Transverse colon (tissue), 4 donors: Measurements from ENCODE around the gene NRG2.

Experiments
- POLR2A ChIP-seq: fragments of 450-650 bp; IDR thresholded peaks from one replicate; pipeline ENCODE4 v1.6.1; 2016; ENCODE audit warnings: antibody characterized with exemption, mild to moderate bottlenecking, moderate library complexity
- POLR2AphosphoS5 ChIP-seq, 3 donors: sonication (generic); formaldehyde crosslinking; IDR thresholded peaks; one replicate each; pipeline ENCODE4 v1.6.1; 2016; ENCODE audit warnings: antibody characterized with exemption in 3 of 3
- TF ChIP-seq, protein P1 (sequence below), 5 experiments: fragments of 200-600 bp in 3 of 5; fragments of 450-650 bp in 2 of 5; sonication (generic) in 3 of 5; IDR thresholded peaks; 1 replicate in 2 of 5; 2 replicates in 3 of 5; pipeline ENCODE4 v1.5.1; 2016 to 2017; ENCODE audit warnings: antibody characterized with exemption in 5 of 5, inconsistent platforms in 3 of 5, mild to moderate bottlenecking in 2 of 5, moderate library complexity in 1 of 5

DNA sequence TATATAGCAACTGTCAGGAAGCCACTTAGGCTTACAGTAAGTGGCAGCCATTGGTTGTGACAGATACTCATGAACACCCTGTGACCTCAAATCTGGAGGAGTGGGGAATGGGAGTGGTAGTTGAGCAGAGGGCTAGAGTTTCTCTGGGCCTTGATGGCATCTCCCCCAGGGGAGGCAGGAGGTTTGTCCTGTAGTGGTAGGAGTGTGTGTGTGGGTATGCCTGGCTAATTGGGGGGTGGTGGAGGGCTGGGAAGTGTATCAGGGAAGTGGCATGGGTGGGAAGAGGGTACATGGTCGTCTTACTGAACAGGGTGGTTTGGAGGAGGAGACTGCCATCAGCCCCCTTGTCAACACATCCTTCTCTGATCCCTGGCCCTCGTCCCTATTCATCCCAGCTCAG lies 176.0 kb downstream of the NRG2 start:
- TF ChIP-seq, protein P1, sequence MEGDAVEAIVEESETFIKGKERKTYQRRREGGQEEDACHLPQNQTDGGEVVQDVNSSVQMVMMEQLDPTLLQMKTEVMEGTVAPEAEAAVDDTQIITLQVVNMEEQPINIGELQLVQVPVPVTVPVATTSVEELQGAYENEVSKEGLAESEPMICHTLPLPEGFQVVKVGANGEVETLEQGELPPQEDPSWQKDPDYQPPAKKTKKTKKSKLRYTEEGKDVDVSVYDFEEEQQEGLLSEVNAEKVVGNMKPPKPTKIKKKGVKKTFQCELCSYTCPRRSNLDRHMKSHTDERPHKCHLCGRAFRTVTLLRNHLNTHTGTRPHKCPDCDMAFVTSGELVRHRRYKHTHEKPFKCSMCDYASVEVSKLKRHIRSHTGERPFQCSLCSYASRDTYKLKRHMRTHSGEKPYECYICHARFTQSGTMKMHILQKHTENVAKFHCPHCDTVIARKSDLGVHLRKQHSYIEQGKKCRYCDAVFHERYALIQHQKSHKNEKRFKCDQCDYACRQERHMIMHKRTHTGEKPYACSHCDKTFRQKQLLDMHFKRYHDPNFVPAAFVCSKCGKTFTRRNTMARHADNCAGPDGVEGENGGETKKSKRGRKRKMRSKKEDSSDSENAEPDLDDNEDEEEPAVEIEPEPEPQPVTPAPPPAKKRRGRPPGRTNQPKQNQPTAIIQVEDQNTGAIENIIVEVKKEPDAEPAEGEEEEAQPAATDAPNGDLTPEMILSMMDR (IDR thresholded peaks at IDR 0.05) = no peak
- TF ChIP-seq POLR2AphosphoS5 (IDR thresholded peaks at IDR 0.05) (no peak), POLR2A (no peak)
